Measurements from ENCODE around the gene CLVS2.

DNA sequence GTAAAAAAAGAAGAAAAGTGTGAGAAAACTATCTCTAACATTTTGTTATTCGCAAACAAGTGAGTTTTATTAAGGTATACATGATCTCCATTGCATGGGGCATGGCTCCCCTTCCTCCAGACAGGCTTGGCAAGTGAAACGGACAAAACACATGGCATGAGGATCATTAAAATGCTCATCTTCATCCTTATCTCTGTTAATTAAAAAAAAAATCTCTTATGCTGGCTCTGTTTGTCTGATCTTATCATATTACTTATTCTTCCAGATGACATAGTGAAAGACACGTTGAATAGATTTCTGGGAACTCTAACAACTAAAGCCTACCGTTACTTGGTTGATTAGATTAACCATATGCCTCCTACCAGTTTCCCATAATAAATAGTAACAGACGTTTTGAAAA is 89.4 kb downstream of the CLVS2 start:
- TF ChIP-seq, protein P1, sequence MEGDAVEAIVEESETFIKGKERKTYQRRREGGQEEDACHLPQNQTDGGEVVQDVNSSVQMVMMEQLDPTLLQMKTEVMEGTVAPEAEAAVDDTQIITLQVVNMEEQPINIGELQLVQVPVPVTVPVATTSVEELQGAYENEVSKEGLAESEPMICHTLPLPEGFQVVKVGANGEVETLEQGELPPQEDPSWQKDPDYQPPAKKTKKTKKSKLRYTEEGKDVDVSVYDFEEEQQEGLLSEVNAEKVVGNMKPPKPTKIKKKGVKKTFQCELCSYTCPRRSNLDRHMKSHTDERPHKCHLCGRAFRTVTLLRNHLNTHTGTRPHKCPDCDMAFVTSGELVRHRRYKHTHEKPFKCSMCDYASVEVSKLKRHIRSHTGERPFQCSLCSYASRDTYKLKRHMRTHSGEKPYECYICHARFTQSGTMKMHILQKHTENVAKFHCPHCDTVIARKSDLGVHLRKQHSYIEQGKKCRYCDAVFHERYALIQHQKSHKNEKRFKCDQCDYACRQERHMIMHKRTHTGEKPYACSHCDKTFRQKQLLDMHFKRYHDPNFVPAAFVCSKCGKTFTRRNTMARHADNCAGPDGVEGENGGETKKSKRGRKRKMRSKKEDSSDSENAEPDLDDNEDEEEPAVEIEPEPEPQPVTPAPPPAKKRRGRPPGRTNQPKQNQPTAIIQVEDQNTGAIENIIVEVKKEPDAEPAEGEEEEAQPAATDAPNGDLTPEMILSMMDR (IDR thresholded peaks at IDR 0.05), result no peak
- no peak for TF ChIP-seq POLR2A (IDR thresholded peaks at IDR 0.05)
